D341Med (cell line): ENCODE data around the gene PLXNA3.

Source experiments
- DNase-seq: peaks from one replicate; pipeline ENCODE4 v3.0.0; 2012; ENCODE audit warnings: low spot score

Gene PLXNA3

GRCh38 chrX:154435171-154435733 is 22.8 kb upstream of the PLXNA3 start:
- DNase-seq, result no peak

DNA sequence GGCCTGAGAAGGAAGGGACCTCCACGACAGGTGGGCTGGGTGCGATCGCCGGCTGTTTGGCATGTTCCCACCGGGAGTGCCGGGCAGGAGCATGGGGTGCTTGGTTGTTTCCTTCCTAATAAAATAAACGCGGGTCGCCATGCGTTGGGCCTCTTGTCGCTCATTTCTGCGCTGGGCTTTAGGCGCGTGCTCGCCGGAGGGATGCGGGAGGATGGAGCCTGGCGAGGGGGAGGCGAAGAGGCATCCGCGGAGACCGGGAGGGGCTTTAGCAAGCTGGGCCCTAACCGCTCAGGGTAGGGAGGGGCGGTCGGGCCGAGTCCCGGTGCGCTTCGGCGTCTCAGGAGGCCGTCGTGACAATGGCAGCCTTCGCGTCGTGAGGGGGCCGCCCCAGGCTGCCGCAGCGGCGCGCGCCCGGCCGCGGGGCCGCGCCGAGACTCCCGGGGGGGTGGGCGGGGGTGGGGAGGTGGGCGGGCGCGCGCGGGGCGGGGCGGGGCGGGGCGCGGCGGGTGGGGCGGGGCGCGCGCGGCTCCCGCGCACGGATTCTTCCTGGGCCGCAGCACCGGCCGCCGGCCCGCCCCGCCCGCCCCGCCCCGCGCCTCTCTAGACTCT is 21.6 kb upstream of the PLXNA3 start:
- DNase-seq, result peak; percentile 90

DNA sequence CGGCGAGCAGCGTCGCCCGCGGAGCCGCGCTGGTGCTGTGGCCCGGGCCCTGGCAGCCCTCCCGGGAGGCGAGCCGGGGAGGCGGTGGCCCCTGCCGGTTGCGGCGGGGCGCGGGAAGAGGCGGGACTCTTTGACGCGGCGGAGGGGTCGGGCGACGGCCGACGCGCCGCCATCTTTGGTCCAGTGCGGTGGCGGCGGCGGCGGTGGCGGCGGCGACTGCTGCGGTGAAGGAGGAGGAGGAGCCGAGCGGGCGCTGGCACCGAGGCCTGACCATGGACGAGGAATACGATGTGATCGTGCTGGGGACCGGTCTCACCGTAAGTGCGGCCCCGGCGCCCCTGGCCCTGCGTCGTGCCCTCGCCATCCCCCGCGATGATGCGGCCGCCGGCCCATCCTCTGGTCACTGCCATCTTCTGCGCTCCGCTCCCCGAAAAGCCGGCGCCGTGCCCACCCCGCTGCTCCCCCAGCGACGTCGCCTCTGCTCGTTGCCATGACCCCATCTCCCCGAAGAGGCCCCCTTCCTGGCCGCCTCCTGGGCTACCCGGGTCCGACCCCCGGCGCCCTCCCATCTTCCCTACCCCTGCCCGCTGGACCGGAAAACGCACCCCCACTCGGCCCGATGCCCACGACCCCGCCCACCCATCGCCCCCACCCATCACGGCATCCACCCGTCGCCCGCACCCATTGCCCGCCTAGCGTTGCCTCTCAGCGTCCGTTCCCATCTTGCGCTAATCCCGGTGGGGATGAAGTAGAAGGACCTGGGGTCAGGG is 20.9 kb upstream of the PLXNA3 start, which contains the start of gene GDI1:
Gene GDI1, plus strand, starts transcription at position 172 of the 770 bp plus-strand sequence. Its CDS starts 101 bp downstream, at position 273.
- peak; percentile 76 for DNase-seq

GRCh38 chrX:154437971-154438893 is 19.8 kb upstream of the PLXNA3 start:
- no peak for DNase-seq

GRCh38 chrX:154439841-154440240 is 18.2 kb upstream of the PLXNA3 start:
- DNase-seq, result no peak

GRCh38 chrX:154440623-154441357 is 17.3 kb upstream of the PLXNA3 start:
- DNase-seq, result no peak

GRCh38 chrX:154441564-154441963 is 16.5 kb upstream of the PLXNA3 start:
- DNase-seq, result no peak

DNA sequence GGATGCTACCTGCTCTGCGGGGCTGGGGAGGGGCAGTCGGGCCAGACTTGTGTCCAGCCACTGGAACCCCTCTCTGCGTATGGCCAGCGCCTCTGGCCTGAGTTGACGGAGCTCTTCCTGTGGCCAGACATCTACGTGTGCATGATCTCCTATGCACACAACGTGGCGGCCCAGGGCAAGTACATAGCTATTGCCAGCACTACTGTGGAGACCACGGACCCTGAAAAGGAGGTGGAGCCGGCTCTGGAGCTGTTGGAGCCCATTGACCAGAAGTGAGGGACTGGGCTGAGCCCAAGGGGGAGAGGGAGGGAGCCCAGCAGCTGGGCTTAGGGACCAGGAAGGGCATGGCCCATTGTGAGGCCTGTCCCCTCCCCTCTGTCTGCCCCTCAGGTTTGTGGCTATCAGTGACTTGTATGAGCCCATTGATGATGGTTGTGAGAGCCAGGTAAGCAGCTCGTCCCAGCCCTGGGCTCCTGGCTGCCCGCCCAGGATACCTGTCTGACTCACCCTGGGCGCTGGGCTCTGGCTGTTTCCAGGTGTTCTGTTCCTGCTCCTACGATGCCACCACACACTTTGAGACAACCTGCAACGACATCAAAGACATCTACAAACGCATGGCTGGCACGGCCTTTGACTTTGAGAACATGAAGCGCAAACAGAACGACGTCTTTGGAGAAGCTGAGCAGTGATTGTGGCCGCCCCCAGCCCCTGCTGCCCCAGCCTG is 15.9 kb upstream of the PLXNA3 start:
- no peak for DNase-seq

DNA sequence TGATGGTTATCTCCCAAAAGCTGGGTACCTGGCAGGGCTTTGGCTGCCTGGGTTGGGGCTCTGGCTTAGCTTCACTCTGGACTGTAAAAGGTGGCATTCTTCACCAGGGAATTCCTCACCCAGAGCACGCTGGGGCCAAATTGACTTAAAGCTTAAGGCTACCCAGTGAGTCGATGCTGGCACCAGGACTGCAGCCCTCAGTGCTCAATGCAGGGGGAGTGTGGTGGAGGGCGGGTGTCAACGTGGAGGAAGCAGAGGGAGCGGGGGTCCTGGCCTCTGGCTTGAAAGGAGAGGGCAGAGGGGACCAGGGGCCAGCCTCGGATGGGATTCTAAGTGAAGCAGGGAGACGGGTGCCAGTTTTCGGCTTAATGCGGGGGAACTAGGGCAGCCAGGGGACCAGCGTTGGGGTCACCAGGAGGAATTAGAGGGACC is 14.6 kb upstream of the PLXNA3 start:
- DNase-seq, result peak; percentile 20

- peak; percentile 91 for DNase-seq
Observed at GRCh38 chrX:154443992-154444754, 13.9 kb upstream of the PLXNA3 start, which contains the start of gene FAM50A. TSS of gene FAM50A (plus strand) at chrX:154444141. CDS start at chrX:154444236, 95 bp downstream.

- no peak for DNase-seq
Observed at GRCh38 chrX:154444755-154445246, 13.3 kb upstream of the PLXNA3 start.

DNA sequence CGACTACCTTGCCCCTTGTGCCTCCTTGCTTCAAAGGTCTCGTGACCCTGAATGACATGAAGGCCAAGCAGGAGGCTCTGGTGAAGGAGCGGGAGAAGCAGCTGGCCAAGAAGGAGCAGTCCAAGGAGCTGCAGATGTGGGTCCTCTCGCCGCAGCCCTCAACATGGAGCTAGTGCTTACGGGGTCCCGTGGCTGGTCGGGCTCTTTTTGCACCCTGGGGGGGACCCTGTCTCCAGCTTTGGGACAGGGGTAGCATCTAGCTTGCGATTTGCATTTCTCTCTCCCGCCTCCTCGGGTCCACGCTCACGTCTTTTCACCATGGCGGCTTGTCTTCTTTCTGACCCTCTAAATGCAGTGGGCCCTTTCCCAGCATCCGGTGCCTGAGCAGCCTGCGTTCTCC is 12.3 kb upstream of the PLXNA3 start:
- DNase-seq, result no peak

DNA sequence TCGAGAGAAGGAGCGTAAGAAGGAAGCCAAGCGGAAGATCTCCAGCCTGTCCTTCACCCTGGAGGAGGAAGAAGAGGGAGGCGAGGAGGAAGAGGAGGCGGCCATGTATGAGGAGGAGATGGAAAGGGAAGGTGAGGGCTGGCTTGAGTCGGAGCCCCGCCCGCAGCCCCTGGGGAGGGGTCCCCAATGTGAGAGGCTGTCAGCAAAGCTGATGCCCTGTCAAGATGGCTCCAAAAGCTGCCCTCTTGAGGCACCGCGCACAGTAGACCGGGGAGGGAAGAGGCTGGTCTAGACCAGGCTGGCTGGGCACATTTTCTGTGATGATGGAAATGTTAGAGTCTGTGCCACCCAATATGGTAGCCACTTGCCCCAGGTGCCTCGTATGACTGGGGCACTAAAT is 11.7 kb upstream of the PLXNA3 start:
- no peak for DNase-seq

- no peak for DNase-seq
Observed at GRCh38 chrX:154448484-154448883, 9.6 kb upstream of the PLXNA3 start.

GRCh38 chrX:154449618-154450017 is 8.5 kb upstream of the PLXNA3 start:
- no peak for DNase-seq

DNA sequence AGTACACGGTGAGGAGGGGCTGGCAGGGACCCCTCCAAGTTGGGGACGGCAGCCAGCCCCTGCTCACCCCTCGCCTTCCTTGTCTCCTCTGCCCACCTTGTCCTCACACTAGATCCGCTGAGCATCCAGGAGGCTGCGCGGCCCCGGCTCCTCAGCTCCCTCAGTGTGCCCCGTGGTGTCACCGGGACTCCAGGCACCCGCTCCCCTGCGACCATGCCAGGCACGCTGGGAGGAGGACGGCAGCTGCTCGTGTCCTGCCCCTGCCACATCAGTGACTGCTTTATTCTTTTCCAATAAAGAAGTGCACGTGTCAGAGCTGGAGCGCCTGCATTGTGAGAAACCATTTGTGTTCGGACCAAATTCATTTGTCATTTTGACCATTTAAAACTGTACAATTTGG is 7.8 kb upstream of the PLXNA3 start:
- DNase-seq, result no peak

DNA sequence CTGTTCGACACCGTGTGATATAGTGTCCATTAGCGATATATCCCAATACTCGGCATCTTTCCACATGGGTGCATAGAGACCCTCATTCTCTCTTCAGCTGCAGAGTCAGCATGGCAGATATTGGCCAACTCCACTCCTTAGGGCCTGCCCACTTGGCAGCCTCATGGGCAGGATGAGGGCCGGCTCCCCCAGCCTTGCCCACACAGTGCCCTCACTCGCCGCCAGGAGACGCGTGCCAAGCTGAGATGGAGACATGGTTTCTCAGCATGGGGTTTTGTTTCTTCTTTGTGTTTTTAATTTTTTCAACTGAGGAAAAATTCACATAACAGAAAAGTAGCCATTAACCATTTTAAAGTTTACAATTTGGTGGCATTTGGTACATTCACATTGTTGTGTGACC is 5.3 kb upstream of the PLXNA3 start:
- no peak for DNase-seq

DNA sequence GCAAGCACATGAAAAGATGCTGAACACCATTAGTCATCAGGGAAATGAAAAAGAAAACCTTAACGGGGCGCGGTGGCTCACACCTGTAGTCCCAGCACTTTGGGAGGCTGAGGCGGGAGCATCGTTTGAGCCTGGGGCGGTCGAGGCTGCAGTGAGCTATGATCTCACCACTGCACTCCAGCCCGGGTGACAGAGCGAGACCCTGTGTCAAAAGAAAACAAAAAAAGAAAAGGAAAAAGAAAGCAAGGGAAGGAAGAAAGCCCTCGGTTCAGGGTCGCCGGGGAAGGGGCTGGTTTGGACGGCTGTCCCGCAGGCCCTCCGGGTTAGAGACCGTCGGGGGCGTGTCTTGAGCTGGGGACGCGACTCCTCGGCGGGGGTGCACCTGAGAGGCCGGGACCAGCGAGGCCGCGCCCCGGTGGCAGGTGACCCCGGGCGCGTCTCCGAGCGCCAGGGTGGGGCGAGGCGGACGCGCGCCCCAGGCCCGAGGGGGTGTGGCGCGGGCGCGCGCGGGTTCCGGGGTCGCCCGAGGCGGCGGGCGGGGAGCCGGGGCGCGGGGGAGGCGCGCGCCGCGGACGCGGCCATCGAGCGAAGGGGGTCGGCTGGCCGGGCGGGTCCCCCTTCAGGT is 478 bp upstream of the PLXNA3 start:
- peak; percentile 90 for DNase-seq
